Measurements from ENCODE around the gene SCN5A.

- TF ChIP-seq, protein P1, sequence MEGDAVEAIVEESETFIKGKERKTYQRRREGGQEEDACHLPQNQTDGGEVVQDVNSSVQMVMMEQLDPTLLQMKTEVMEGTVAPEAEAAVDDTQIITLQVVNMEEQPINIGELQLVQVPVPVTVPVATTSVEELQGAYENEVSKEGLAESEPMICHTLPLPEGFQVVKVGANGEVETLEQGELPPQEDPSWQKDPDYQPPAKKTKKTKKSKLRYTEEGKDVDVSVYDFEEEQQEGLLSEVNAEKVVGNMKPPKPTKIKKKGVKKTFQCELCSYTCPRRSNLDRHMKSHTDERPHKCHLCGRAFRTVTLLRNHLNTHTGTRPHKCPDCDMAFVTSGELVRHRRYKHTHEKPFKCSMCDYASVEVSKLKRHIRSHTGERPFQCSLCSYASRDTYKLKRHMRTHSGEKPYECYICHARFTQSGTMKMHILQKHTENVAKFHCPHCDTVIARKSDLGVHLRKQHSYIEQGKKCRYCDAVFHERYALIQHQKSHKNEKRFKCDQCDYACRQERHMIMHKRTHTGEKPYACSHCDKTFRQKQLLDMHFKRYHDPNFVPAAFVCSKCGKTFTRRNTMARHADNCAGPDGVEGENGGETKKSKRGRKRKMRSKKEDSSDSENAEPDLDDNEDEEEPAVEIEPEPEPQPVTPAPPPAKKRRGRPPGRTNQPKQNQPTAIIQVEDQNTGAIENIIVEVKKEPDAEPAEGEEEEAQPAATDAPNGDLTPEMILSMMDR (IDR thresholded peaks at IDR 0.05), result no peak
- TF ChIP-seq EZH2phosphoT487 (IDR thresholded peaks at IDR 0.05), result no peak
- no peak for TF ChIP-seq EZH2 (IDR thresholded peaks at IDR 0.05)
These were observed 38.6 kb downstream of the SCN5A start for GRCh38 chr3:38610934-38611333.
